IPS-15b (cell line): ENCODE results near the gene DHRS9.

Experiments used
- H3K27me3 ChIP-seq: one replicate; pipeline ENCODE4 v1.6.1; 2013; ENCODE audit warnings: low read length; ENCODE audit not compliant: control insufficient read depth, insufficient read depth
- H3K36me3 ChIP-seq: one replicate; pipeline ENCODE4 v1.6.1; 2013; ENCODE audit warnings: low read length; ENCODE audit not compliant: control insufficient read depth, insufficient read depth
- H3K4me1 ChIP-seq: one replicate; pipeline ENCODE4 v1.6.1; 2013; ENCODE audit warnings: mild to moderate bottlenecking, low read length; ENCODE audit not compliant: control insufficient read depth, insufficient read depth
- H3K4me3 ChIP-seq: one replicate; pipeline ENCODE4 v1.5.1; 2013; ENCODE audit warnings: low read depth, low read length
- H3K9ac ChIP-seq: one replicate; pipeline ENCODE4 v1.6.1; 2013; ENCODE audit warnings: low read depth, mild to moderate bottlenecking, low read length
- H3K9me3 ChIP-seq: one replicate; pipeline ENCODE4 v1.6.1; 2013; ENCODE audit warnings: mild to moderate bottlenecking, low read length; ENCODE audit not compliant: control insufficient read depth, insufficient read depth

The DHRS9 gene

GRCh38 chr2:169087757-169088379, 18.5 kb downstream of the DHRS9 start:
- Histone ChIP-seq H3K9me3 (no peaks in the 10 kb centered on the region), H3K9ac (no peak overlapping the region), H3K4me3 (no peak overlapping the region), H3K4me1 (no peaks in the 10 kb centered on the region), H3K27me3 (no peaks in the 10 kb centered on the region), H3K36me3 (no peaks in the 10 kb centered on the region)

- no peaks in the 10 kb centered on the region for H3K27me3 ChIP-seq
- H3K36me3 ChIP-seq = no peaks in the 10 kb centered on the region
- no peak overlapping the region for H3K4me3 ChIP-seq
- no peaks in the 10 kb centered on the region for H3K4me1 ChIP-seq
- H3K9me3 ChIP-seq = no peaks in the 10 kb centered on the region
- no peak overlapping the region for H3K9ac ChIP-seq
Measured at GRCh38 chr2:169089182-169089581, 19.8 kb downstream of the DHRS9 start.

- Histone ChIP-seq H3K4me3 (no peak overlapping the region), H3K9ac (no peak overlapping the region), H3K9me3 (no peaks in the 10 kb centered on the region), H3K36me3 (no peaks in the 10 kb centered on the region), H3K27me3 (no peaks in the 10 kb centered on the region), H3K4me1 (no peaks in the 10 kb centered on the region)
Measured at GRCh38 chr2:169090133-169090820, 20.9 kb downstream of the DHRS9 start.

- no peaks in the 10 kb centered on the region for H3K27me3 ChIP-seq
- no peaks in the 10 kb centered on the region for H3K4me1 ChIP-seq
- H3K9me3 ChIP-seq = no peaks in the 10 kb centered on the region
- H3K4me3 ChIP-seq = no peak overlapping the region
- no peaks in the 10 kb centered on the region for H3K36me3 ChIP-seq
- no peak overlapping the region for H3K9ac ChIP-seq
Measured at GRCh38 chr2:169091256-169091655, 21.9 kb downstream of the DHRS9 start.

GRCh38 chr2:169091761-169092519, 22.6 kb downstream of the DHRS9 start:
- no peaks in the 10 kb centered on the region for H3K36me3 ChIP-seq
- no peaks in the 10 kb centered on the region for H3K4me1 ChIP-seq
- no peaks in the 10 kb centered on the region for H3K9me3 ChIP-seq
- no peak overlapping the region for H3K4me3 ChIP-seq
- no peak overlapping the region for H3K9ac ChIP-seq
- H3K27me3 ChIP-seq = no peaks in the 10 kb centered on the region

- Histone ChIP-seq H3K36me3 (no peaks in the 10 kb centered on the region), H3K4me3 (no peak overlapping the region), H3K4me1 (no peaks in the 10 kb centered on the region), H3K9me3 (no peaks in the 10 kb centered on the region), H3K9ac (no peak overlapping the region), H3K27me3 (no peaks in the 10 kb centered on the region)
Measured at GRCh38 chr2:169093535-169093934, 24.2 kb downstream of the DHRS9 start.

- Histone ChIP-seq H3K4me1 (no peaks in the 10 kb centered on the region), H3K36me3 (no peaks in the 10 kb centered on the region), H3K9me3 (no peaks in the 10 kb centered on the region), H3K9ac (no peak overlapping the region), H3K27me3 (no peaks in the 10 kb centered on the region), H3K4me3 (no peak overlapping the region)
Measured at GRCh38 chr2:169094676-169095075, 25.3 kb downstream of the DHRS9 start.

- H3K4me3 ChIP-seq = no peak overlapping the region
- no peak overlapping the region for H3K9ac ChIP-seq
- H3K4me1 ChIP-seq = no peaks in the 10 kb centered on the region
- no peaks in the 10 kb centered on the region for H3K27me3 ChIP-seq
- no peaks in the 10 kb centered on the region for H3K36me3 ChIP-seq
- H3K9me3 ChIP-seq = no peaks in the 10 kb centered on the region
Measured at GRCh38 chr2:169095621-169096105, 26.3 kb downstream of the DHRS9 start.

GRCh38 chr2:169104848-169105247, 35.5 kb downstream of the DHRS9 start:
- H3K27me3 ChIP-seq = peaks cover 5% of the 10 kb centered on the region
- no peak overlapping the region for H3K4me3 ChIP-seq
- H3K9ac ChIP-seq = no peak overlapping the region
- H3K4me1 ChIP-seq = no peaks in the 10 kb centered on the region
- no peaks in the 10 kb centered on the region for H3K9me3 ChIP-seq
- no peaks in the 10 kb centered on the region for H3K36me3 ChIP-seq

GRCh38 chr2:169105476-169105875, 36.1 kb downstream of the DHRS9 start:
- Histone ChIP-seq H3K9ac (no peak overlapping the region), H3K9me3 (no peaks in the 10 kb centered on the region), H3K4me3 (no peak overlapping the region), H3K4me1 (no peaks in the 10 kb centered on the region), H3K27me3 (peaks cover 5% of the 10 kb centered on the region), H3K36me3 (no peaks in the 10 kb centered on the region)

GRCh38 chr2:169106134-169106533, 36.8 kb downstream of the DHRS9 start:
- no peaks in the 10 kb centered on the region for H3K4me1 ChIP-seq
- no peaks in the 10 kb centered on the region for H3K36me3 ChIP-seq
- no peak overlapping the region for H3K9ac ChIP-seq
- no peak overlapping the region for H3K4me3 ChIP-seq
- H3K27me3 ChIP-seq = peaks cover 5% of the 10 kb centered on the region
- no peaks in the 10 kb centered on the region for H3K9me3 ChIP-seq
